Parathyroid adenoma (tissue), 2 donors: Measurements from ENCODE around the gene SPECC1L.

ENCODE experiments used
- H2AFZ ChIP-seq: fragments of 300-600 bp; sonication (generic); one replicate; pipeline ENCODE4 v1.7.0; 2017; ENCODE audit warnings: antibody characterized with exemption, mild to moderate bottlenecking
- H3K27ac ChIP-seq: fragments of 300-600 bp; sonication (generic); one replicate; pipeline ENCODE4 v1.7.0; 2017
- H3K27me3 ChIP-seq: fragments of 300-600 bp; sonication (generic); one replicate; pipeline ENCODE4 v1.7.0; 2017; ENCODE audit warnings: low read length; ENCODE audit not compliant: control insufficient read depth, insufficient read depth
- H3K36me3 ChIP-seq: fragments of 300-600 bp; sonication (generic); one replicate; pipeline ENCODE4 v1.7.0; 2017; ENCODE audit warnings: low read length; ENCODE audit not compliant: control insufficient read depth, insufficient read depth
- H3K4me1 ChIP-seq: fragments of 300-600 bp; sonication (generic); one replicate; pipeline ENCODE4 v1.7.0; 2017; ENCODE audit warnings: control low read depth
- H3K4me2 ChIP-seq: fragments of 300-600 bp; sonication (generic); one replicate; pipeline ENCODE4 v1.7.0; 2017; ENCODE audit warnings: low read length
- H3K4me3 ChIP-seq: fragments of 300-600 bp; sonication (generic); one replicate; pipeline ENCODE4 v1.7.0; 2017; ENCODE audit warnings: low read depth, low read length
- H3K79me2 ChIP-seq: fragments of 300-600 bp; sonication (generic); one replicate; pipeline ENCODE4 v1.7.0; 2017; ENCODE audit warnings: control low read depth
- H3K9ac ChIP-seq: fragments of 300-600 bp; sonication (generic); one replicate; pipeline ENCODE4 v1.7.0; 2017; ENCODE audit warnings: mild to moderate bottlenecking
- H3K9me3 ChIP-seq: fragments of 300-600 bp; sonication (generic); one replicate; pipeline ENCODE4 v1.7.0; 2017; ENCODE audit warnings: low read length; ENCODE audit not compliant: control insufficient read depth
- TF ChIP-seq, protein P1 (sequence below): fragments of 300-600 bp; sonication (generic); IDR thresholded peaks from one replicate; pipeline ENCODE4 v1.7.0; 2017; ENCODE audit warnings: antibody characterized with exemption, mild to moderate bottlenecking
- donor health status: primary hyperparathyroidism.

SPECC1L gene

DNA sequence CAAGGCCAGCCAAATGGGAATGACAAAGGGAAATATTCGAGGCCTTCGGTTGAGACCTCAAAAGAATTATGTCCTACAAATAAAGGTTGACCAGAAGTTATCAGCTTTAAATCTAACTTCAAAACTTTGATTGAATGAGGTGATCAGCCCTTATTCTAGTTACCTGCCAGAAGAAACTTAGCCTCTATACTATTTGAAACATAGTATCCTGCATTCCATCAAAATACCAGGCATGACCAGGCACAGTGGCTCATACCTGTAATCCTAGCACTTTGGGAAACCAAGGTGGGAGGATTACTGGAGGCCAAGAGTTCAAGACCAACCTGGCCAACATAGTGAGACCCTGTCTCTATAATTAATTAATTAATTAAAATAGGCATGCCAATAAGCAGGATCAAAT, 112.4 kb downstream of the SPECC1L start:
- Histone ChIP-seq H3K36me3 (no peaks in the 10 kb centered on the region), H3K79me2 (no peaks in the 10 kb centered on the region), H3K27ac (no peak overlapping the region), H3K9me3 (no peaks in the 10 kb centered on the region), H3K4me1 (no peaks in the 10 kb centered on the region), H2AFZ (no peak overlapping the region), H3K4me2 (no peak overlapping the region), H3K4me3 (no peak overlapping the region), H3K27me3 (no peaks in the 10 kb centered on the region), H3K9ac (no peak overlapping the region)
- TF ChIP-seq, protein P1, sequence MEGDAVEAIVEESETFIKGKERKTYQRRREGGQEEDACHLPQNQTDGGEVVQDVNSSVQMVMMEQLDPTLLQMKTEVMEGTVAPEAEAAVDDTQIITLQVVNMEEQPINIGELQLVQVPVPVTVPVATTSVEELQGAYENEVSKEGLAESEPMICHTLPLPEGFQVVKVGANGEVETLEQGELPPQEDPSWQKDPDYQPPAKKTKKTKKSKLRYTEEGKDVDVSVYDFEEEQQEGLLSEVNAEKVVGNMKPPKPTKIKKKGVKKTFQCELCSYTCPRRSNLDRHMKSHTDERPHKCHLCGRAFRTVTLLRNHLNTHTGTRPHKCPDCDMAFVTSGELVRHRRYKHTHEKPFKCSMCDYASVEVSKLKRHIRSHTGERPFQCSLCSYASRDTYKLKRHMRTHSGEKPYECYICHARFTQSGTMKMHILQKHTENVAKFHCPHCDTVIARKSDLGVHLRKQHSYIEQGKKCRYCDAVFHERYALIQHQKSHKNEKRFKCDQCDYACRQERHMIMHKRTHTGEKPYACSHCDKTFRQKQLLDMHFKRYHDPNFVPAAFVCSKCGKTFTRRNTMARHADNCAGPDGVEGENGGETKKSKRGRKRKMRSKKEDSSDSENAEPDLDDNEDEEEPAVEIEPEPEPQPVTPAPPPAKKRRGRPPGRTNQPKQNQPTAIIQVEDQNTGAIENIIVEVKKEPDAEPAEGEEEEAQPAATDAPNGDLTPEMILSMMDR = no peak

DNA sequence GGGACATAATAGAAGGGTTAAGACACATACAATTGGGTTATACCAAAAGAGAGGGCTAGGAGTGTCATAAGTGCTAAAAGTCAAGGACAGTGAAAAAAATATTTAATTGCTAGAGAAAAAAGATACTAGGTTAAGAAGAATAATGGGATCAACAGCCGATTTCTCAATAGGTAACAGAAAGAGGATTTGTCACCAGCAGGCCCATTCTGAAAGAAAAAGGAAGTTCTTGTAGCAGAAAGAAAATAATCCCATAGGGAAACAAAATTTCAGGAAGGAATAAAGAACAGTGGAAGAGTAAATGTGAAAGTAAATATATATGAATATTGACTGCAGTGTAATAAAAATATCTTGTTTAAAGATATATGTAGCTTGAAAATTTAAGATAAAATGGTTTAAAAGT, 113.5 kb downstream of the SPECC1L start:
- Histone ChIP-seq H3K9me3 (no peaks in the 10 kb centered on the region), H3K4me1 (no peaks in the 10 kb centered on the region), H3K4me3 (no peak overlapping the region), H3K27me3 (no peaks in the 10 kb centered on the region), H3K79me2 (no peaks in the 10 kb centered on the region), H3K36me3 (no peaks in the 10 kb centered on the region), H3K27ac (no peak overlapping the region), H3K9ac (no peak overlapping the region), H3K4me2 (no peak overlapping the region), H2AFZ (no peak overlapping the region)
- TF ChIP-seq, protein P1 = no peak

GRCh38 chr22:24386937-24387471, 116.4 kb downstream of the SPECC1L start:
- H3K36me3 ChIP-seq = no peaks in the 10 kb centered on the region
- H3K4me2 ChIP-seq = no peak overlapping the region
- no peak overlapping the region for H2AFZ ChIP-seq
- no peaks in the 10 kb centered on the region for H3K79me2 ChIP-seq
- H3K4me3 ChIP-seq = no peak overlapping the region
- H3K9ac ChIP-seq = no peak overlapping the region
- TF ChIP-seq, protein P1 = no peak
- H3K4me1 ChIP-seq = no peaks in the 10 kb centered on the region
- no peaks in the 10 kb centered on the region for H3K9me3 ChIP-seq
- H3K27ac ChIP-seq = no peak overlapping the region
- H3K27me3 ChIP-seq = no peaks in the 10 kb centered on the region

GRCh38 chr22:24389680-24390079, 119.0 kb downstream of the SPECC1L start:
- Histone ChIP-seq H3K36me3 (no peaks in the 10 kb centered on the region), H3K79me2 (no peaks in the 10 kb centered on the region), H3K4me1 (no peaks in the 10 kb centered on the region), H3K27me3 (no peaks in the 10 kb centered on the region), H3K9me3 (no peaks in the 10 kb centered on the region), H3K4me2 (no peak overlapping the region), H3K4me3 (no peak overlapping the region), H3K27ac (peak overlapping the region; percentile 57), H2AFZ (no peak overlapping the region), H3K9ac (no peak overlapping the region)
- TF ChIP-seq, protein P1 = no peak

DNA sequence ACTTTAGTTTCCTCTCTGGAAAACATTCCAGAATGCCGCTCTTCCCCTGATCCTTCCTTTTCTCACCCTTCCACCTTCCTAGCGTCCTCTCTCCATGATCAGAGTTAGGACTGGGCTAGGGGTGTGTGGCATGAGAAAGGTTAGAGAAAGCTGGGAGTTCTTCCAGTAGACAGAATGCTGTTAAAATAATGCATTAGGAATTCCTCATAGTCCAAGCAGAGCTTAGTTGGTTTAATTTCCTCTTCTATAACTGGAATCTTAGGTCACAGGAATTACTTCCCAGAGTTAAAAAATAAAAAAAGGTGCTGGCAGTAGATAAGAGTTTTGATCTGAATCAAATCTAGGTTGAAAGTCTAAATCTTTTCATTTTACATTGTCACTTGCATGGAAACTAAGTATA, 119.5 kb downstream of the SPECC1L start:
- H3K27me3 ChIP-seq = no peaks in the 10 kb centered on the region
- H3K4me3 ChIP-seq = no peak overlapping the region
- peak overlapping the region; percentile 57 for H3K27ac ChIP-seq
- no peaks in the 10 kb centered on the region for H3K79me2 ChIP-seq
- H3K9ac ChIP-seq = no peak overlapping the region
- H3K36me3 ChIP-seq = no peaks in the 10 kb centered on the region
- H3K4me2 ChIP-seq = no peak overlapping the region
- no peaks in the 10 kb centered on the region for H3K9me3 ChIP-seq
- H2AFZ ChIP-seq = no peak overlapping the region
- H3K4me1 ChIP-seq = no peaks in the 10 kb centered on the region
- TF ChIP-seq, protein P1 = no peak
